OCI-M1 (cell line): Measurements from ENCODE around the gene NKAIN2.
A peak's percentile ranks its signal among the peaks of the same experiment; 100 is the strongest.

Experiments
- DNase-seq: peaks from one replicate; lab custom pipeline; 2025; lab: John Stamatoyannopoulos, UW

Gene NKAIN2

DNA sequence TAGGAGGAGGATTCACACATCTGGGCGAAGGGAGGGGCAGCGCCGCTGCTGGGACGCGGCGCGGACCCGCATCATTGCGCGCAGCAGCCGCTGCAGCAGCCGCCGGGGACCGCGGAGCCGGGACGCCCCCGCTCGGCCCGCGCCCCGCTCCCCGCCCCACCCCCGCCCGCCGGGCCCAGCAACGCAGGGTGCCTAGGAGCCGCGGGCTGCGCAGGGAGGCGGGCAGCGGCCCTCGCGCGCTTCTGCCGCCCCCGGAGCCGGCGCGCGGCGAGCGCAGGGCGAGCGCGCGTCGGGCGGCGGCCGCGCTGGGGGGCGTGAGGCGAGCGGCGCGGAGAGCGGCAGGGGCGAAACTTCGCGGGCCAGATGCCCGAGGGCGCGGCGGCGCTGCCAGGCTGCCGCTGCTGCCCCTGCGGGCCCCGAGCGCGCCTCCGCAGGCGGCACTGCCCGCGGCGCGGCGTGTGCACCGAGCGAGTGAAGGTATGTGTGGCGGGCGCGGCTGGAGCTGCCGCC is at the start of gene NKAIN2:
Gene NKAIN2, plus strand, starts transcription at position 362 of the 510 bp plus-strand sequence.
- DNase-seq: no peak

DNA sequence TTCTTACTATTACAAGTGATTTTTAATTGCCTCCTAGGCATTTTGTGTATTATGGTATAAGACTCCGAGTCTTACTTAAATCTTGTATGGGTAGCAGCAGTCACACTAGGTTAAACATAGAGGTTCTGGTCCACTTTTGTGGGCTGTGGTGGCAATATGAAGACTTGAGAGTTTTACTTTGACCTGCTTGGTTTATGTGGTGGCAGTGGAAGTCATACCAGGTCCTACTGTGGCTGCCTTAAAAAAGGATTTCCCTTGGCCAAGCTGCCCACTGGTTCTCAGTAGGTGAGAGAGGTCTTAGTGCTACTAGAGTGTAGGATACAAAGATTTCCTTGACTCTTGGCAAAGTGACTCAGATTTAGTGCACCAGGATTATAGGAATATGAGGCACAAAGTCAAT is 44.2 kb upstream of the NKAIN2 start:
- no peak for DNase-seq

DNA sequence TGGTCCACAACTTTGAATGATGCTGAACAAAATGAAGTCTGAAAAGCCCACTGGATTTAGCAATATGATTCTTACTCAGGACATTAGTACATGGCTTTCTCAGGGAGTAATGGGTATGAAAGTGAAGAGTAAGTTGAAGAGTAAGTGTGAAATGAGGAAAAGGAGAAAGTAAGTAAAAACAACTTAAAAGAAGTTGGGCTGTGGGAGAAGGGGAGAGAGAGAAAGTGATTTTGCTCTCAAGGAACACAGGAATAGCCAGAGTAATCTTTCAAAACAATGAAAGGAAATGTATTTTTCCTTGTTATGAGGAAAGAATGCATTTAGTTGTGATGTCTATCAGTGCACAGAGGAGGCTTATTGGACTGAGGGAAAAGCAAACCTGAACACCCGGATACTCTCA is 39.8 kb upstream of the NKAIN2 start:
- DNase-seq: no peak

DNA sequence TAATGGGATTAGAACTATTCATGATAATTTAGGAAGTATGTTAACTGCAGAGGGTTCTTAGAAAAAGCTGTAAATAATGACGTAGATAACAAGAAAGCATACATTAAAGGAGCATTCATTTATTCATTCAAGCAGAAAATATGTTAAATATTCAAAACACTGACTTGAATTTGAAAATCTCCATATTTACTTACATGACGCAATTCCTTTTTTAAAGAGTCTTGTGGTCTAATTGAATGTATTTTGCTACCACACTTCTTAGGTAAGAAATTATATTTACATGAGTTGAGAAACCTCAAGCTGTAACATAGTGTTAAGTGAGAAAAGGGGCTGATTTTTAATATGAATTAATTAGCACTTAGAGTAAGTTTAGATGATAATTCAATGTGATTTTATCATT is 38.9 kb upstream of the NKAIN2 start:
- DNase-seq: no peak

GRCh38 chr6:123768921-123769320 is 34.7 kb upstream of the NKAIN2 start:
- no peak for DNase-seq

GRCh38 chr6:123769431-123769830 is 34.2 kb upstream of the NKAIN2 start:
- DNase-seq: no peak

DNA sequence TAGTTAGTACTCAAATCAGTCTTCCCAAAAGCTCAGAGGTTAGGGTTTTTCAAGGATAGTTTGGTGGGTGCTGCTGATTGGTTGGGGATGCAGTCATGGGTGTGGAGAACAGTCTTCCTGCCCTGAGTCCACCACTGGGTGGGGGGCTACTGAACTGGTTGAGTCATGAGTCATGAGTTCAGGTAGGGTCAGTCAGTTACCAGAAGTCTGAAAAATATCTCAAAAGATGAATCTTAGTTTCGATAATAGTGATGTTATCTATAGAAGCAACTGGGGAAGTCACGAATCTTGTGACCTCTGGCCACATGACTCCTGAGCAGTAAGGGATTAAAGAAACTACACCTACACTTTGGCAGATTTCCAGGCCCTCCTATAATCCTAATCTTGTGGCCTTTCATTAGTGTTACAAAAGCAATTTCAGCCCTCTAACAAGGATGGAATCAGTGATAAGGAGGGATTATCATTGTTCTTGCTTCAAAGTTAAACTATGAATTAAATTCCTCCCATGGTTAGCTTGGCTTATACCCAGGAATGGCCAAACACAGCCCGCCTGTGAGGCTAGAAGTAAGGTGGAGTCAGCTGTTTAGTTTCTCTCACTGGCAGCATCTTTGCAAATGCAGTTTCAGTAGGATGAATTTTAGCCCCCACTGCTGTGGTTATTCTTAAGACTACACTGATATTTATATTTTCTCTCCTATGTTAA is 33.3 kb upstream of the NKAIN2 start:
- DNase-seq: no peak

- peak; percentile 14 for DNase-seq
Measured at GRCh38 chr6:123771126-123771525, 32.5 kb upstream of the NKAIN2 start.

GRCh38 chr6:123777563-123777962 is 26.1 kb upstream of the NKAIN2 start:
- peak; percentile 72 for DNase-seq

DNA sequence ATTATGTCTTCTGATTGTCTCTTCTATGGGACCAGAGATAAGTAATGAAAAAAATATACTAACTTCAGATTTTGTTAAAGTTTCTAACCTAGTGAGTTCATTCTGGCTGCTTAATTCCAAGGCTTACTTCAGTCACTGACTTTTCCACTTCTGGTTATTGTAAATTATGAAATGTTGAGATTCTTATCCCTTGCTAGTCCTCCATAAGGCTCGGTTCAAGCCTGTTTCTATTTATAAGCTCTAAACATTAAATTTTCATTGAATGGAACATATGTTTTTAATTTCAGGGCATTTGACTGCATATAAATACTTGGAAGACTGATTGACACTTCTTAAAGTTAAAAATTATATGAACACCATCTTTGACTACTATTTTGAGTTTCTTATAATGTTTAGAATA is 23.6 kb upstream of the NKAIN2 start:
- no peak for DNase-seq

GRCh38 chr6:123784330-123784729 is 19.3 kb upstream of the NKAIN2 start:
- no peak for DNase-seq

GRCh38 chr6:123785039-123785438 is 18.6 kb upstream of the NKAIN2 start:
- DNase-seq: no peak

- peak; percentile 56 for DNase-seq
Measured at GRCh38 chr6:123788319-123788718, 15.3 kb upstream of the NKAIN2 start.

DNA sequence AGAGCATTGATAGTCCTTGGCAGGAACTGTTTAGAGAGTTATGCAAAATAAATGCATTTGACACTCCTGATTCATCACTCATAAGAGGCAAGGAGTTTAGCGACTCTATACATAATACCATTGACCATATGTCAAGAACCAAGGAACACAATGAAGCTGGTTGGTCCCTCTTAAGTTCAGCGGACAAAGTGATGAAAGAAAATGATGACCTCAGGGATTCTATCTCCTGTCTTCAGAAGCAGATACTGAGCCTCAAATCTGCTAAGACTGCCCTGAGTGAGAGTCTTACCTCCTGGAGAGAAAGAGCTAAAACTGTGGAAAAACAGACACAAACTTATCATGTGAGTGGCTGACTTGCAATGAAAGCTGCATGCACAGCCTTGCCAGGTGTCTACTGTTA is 9.5 kb upstream of the NKAIN2 start:
- no peak for DNase-seq

DNA sequence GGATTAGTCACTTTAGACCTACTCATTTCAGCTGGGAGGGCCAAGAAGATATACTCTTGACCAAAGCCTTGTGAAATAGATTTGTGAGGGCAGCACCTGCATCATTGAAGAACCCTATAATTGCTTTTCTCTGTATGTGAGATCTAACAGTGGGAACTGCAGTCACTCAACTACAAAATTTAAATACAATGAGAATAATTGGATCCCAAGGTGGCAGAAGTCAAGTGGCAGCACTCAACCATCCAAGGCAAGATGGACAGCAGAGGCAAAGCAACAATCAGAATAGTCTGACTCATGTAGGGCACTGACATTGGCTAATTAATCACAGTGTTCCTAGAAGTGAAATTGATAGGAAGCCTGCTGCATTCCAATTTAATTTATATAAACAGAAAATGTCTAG is 8.9 kb upstream of the NKAIN2 start:
- DNase-seq: no peak

DNA sequence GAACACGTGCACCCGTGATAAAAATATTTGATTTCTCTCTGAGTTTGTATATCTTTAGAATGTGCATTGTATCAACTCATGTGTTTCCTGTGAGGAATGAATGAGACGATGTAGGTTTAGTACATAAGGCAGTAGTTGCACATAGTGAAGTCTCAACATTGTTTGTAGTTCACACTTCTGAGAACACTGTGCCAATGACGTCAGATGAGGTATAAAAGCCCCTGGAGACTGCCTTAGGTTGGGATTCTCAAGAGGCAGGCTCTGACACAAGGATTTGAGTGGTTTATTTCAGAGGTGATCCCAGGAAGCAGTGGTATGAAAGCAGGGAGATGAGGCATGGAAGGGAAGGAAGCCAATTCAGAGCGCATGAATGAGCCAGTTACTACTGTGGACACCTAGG is 2.6 kb upstream of the NKAIN2 start:
- DNase-seq: no peak

- no peak for DNase-seq
Measured at GRCh38 chr6:123802351-123802696, 1.3 kb upstream of the NKAIN2 start.

- DNase-seq: peak; percentile 90
Measured at GRCh38 chr6:123802697-123803503, 765 bp upstream of the NKAIN2 start.

- no peak for DNase-seq
Measured at GRCh38 chr6:123804014-123804786, 535 bp downstream of the NKAIN2 start.

- DNase-seq: no peak
Measured at GRCh38 chr6:123804787-123805540, 1.3 kb downstream of the NKAIN2 start.

DNA sequence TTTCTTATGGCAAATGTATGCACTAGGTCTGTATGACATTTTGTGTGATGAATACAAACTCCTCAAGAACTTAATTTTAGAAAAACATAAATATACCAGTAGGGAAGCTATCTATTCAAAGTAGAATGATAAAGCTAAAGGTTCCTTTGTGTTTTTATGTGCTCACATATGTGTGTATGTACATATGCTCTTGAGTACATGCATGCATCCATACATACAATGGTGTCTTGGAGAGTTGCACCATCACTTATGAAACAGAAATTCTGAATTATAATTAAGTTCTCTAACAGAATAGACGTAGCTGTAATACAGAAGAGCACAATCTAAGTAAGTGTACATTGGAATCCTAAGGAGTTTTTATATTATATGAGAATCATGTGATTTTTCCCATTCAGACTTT is 2.3 kb downstream of the NKAIN2 start:
- no peak for DNase-seq

- DNase-seq: no peak
Measured at GRCh38 chr6:123806561-123806960, 2.9 kb downstream of the NKAIN2 start.
